Activated CD4-positive, CD25-positive, alpha-beta regulatory T cell treated with anti-CD3 and anti-CD28 coated beads, Interleukin-2, amount 50 U/mL, for 16 hours (primary cell): Measurements from ENCODE around the gene PHOX2A.
"Not testable (repeated sequence)": the region's sequence is repeated elsewhere in the genome, so short reads cannot be mapped to it uniquely, and the experiment has no call there.

Experiments used
- DNase-seq: peaks from one replicate; pipeline ENCODE4 v3.0.0-alpha.2; 2020; ENCODE audit warnings: low read depth, low spot score

The PHOX2A gene

GRCh38 chr11:72222106-72222891, 21.7 kb downstream of the PHOX2A start:
- no peak for DNase-seq

- no peak for DNase-seq
Observed at GRCh38 chr11:72221386-72222075, 22.4 kb downstream of the PHOX2A start.

DNA sequence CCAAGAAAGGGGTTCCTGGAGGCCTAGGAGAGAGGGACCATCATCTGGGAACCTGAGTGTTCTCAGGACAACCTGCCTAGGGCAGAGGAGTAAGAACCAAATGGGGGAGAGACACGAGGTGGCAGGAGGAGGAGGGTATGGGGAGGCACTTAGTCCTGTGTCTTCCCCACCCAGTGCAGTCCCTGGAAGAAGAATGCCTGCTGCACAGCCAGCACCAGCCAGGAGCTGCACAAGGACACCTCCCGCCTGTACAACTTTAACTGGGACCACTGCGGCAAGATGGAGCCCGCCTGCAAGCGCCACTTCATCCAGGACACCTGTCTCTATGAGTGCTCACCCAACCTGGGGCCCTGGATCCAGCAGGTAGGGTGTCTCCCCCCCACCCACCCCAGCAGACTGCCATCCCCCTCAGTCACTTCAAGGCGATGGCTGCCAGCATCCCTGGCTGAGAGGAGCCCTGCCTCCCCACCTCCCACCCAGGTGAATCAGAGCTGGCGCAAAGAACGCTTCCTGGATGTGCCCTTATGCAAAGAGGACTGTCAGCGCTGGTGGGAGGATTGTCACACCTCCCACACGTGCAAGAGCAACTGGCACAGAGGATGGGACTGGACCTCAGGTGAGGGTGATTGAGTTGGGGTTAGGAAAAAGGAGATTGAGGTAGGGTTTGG, 23.1 kb downstream of the PHOX2A start:
- DNase-seq: no peak

DNA sequence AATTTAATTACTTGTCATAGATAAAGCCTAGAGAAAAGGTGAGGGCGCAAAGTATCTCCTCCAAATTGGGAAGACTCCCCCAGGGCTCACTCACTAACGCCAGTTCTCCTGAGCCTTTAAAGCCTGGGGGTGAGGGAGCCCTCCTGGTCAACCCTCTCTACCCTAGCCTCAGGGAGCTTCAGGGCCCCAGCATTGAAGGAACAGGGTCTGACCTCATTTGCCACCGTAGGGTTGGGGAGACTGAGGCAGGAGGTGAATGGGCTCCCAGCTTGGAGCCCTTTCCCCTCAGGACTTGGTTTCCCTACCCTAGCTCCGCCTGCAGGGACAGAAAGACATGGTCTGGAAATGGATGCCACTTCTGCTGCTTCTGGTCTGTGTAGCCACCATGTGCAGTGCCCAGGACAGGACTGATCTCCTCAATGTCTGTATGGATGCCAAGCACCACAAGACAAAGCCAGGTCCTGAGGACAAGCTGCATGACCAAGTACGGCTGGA, 25.7 kb downstream of the PHOX2A start:
- DNase-seq: no peak

DNA sequence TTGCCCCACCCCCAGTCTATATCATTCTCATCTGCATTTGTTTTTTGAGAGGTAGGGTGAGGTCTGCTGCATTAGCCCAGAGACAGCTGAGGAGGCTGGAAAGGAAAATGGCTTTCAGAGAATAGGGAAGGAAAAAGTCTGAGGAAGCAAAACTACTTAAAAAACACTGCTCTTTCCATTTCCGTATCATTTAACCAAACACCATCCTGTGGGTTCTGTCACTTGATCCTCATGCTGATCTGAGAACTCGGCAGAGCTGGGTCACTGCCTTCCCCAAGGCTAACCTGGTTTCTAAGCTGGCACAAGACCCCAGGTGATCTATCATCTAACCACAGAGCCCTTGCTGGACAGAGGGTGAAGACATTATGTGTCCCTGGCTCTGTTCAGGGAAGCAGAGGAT, 26.1 kb downstream of the PHOX2A start:
- DNase-seq: no peak

DNA sequence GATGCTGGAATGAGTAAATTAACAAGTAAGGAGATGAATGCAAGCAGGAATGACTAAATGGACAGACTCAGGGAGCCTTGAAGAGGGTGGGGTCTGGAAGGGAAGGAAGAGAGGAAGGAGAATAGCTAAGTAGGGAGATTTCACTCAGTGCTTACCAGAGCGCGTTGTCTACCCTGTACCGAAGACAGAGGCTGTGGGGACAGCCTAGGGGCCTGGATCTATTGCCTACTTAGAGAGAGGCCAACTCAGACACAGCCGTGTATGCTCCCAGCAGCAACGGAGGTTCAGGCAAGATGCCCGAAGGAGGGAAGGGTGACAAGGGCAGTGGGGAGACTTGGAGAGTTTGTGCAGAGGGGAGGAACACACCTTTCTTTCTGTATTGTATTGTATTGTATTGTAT, 27.3 kb downstream of the PHOX2A start, which contains the start of gene FOLR2:
FOLR2 (plus strand) TSS at position 157 of the 400 bp plus-strand sequence. CDS start 1,791 bp downstream, outside the sequence.
- DNase-seq: no peak

- no peak for DNase-seq
Observed at GRCh38 chr11:72209101-72209500, 34.9 kb downstream of the PHOX2A start.

- no peak for DNase-seq
Observed at GRCh38 chr11:72208281-72208680, 35.7 kb downstream of the PHOX2A start.

GRCh38 chr11:72206794-72207193, 37.2 kb downstream of the PHOX2A start:
- not testable (repeated sequence) for DNase-seq

DNA sequence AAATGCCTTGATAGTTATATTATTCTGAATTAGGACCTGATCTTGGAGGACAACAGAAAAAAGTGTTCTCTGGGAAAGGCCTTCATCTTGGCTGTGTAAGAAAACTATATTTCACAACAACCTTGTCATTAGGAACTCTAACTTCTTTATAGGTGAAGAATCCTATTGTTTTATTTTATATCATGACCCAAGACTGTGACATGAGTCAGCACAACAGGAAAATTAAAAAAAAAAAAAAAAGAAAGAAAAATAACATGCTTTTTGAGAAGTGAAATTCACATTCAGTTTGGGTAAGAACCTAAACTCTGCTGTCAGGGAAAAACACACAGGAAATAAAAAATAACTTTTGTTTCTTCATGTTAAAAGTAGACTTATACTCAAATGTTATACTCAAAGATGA, 39.1 kb downstream of the PHOX2A start:
- no peak for DNase-seq

DNA sequence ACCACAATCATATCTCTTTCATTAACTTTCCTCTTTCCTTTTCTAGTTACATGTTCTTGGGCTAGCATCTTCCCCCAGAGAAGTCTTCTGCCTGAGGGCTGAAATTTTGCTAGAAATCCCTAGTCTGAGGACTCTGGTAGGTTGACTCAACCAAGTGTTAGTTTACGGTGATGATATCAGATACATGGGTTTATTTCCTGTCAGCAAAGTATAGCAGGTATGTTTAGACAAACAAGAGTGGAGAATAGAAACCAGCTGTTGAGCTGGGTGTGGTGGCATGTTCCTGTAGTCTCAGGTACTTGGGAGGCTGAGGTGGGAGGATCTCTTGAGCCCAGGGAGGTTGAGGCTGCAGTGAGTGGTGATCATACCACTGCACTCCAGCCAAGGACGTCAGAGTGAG, 40.8 kb downstream of the PHOX2A start:
- no peak for DNase-seq

GRCh38 chr11:72202571-72202970, 41.4 kb downstream of the PHOX2A start:
- DNase-seq: no peak

GRCh38 chr11:72201445-72201844, 42.5 kb downstream of the PHOX2A start:
- DNase-seq: not testable (repeated sequence)

DNA sequence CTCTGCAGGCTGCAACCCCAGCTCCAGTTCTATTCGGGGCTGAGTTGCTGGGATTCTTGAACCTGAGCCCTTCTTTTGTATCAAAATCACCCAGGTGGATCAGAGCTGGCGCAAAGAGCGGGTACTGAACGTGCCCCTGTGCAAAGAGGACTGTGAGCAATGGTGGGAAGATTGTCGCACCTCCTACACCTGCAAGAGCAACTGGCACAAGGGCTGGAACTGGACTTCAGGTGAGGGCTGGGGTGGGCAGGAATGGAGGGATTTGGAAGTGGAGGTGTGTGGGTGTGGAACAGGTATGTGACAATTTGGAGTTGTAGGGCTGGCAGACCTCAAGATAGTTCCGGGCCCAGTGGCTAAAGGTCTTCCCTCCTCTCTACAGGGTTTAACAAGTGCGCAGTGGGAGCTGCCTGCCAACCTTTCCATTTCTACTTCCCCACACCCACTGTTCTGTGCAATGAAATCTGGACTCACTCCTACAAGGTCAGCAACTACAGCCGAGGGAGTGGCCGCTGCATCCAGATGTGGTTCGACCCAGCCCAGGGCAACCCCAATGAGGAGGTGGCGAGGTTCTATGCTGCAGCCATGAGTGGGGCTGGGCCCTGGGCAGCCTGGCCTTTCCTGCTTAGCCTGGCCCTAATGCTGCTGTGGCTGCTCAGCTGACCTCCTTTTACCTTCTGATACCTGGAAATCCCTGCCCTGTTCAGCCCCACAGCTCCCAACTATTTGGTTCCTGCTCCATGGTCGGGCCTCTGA, 48.3 kb downstream of the PHOX2A start:
- DNase-seq: no peak

DNA sequence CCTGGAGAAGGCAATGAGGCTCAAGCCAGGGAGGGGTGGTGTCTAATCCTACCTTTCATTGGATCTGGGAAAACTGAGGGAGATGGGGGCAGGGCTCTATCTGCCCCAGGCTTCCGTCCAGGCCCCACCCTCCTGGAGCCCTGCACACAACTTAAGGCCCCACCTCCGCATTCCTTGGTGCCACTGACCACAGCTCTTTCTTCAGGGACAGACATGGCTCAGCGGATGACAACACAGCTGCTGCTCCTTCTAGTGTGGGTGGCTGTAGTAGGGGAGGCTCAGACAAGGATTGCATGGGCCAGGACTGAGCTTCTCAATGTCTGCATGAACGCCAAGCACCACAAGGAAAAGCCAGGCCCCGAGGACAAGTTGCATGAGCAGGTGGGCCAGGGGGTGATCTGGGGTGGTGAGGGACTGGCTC, 52.0 kb downstream of the PHOX2A start, which contains the start of gene FOLR1:
FOLR1 (plus strand) TSS at position 180 of the 421 bp plus-strand sequence; CDS start at position 214, 34 bp downstream.
- DNase-seq: no peak

- no peak for DNase-seq
Observed at GRCh38 chr11:72190631-72191071, 53.3 kb downstream of the PHOX2A start.

- no peak for DNase-seq
Observed at GRCh38 chr11:72189455-72190250, 54.3 kb downstream of the PHOX2A start.
